ENCODE measurements around the gene PRR36. TPM values are rescaled to one million over a fixed set of nuclear protein-coding genes. Genes with fewer than 3 reads are reported as not detected.

PRR36 gene
- total and polyA plus RNA-seq, 10 of the 15 experiments (the other 5 are each of a cell fraction or from before 2014, with no cell fraction given) = 0.04 TPM; not detected in 9

- Histone ChIP-seq H3K4me3 (no peak overlapping the region), H3K27ac (ENCODE audit: control insufficient read depth, insufficient read depth) (no peak overlapping the region), H3K4me1 (ENCODE audit: control insufficient read depth, insufficient read depth, low read length) (peaks cover 10% of the 10 kb centered on the region), H3K79me2 (ENCODE audit: control insufficient read depth, insufficient read depth, low read length) (peaks cover 16% of the 10 kb centered on the region), H2AFZ (ENCODE audit: control insufficient read depth, low read depth, low read length) (no peak overlapping the region), H3K9ac (ENCODE audit: control insufficient read depth, insufficient read depth, low read length) (no peak overlapping the region), H3K9me3 (replicated peaks; ENCODE audit: control insufficient read depth, insufficient read depth, low read length) (no peaks in the 10 kb centered on the region), H4K20me1 (ENCODE audit: control insufficient read depth, insufficient read depth) (peaks cover 3% of the 10 kb centered on the region; the same call in 1 of the 2 replicates), H3K4me2 (ENCODE audit: control insufficient read depth, insufficient read depth) (no peak overlapping the region), H3K27me3 (replicated peaks in 1 of 2; ENCODE audit: control insufficient read depth in 2 of 2, insufficient read depth in 2 of 2, low read length in 1 of 2) (no peaks in the 10 kb centered on the region), H3K36me3 (ENCODE audit: control insufficient read depth in 2 of 2, insufficient read depth in 2 of 2, low read length in 1 of 2) (no peaks in the 10 kb centered on the region)
- in situ Hi-C loops (cut with MboI) = no loop called here
- DNase-seq (ENCODE audit: low read depth, low spot score) (no peak), ATAC-seq (no peak), FAIRE-seq (no peak)
- 88% methylated on average over 34 of the region's 34 CpGs for WGBS (ENCODE audit: insufficient coverage, insufficient replicate concordance, low lambda C conversion rate, missing lambda C conversion rate)
- BruUV-seq (replicated peaks) = no TSS peak
- intact Hi-C loops (cut with micrococcal nuclease; ENCODE audit: unreplicated experiment) = loop anchor here (10.0 kb wide), 1 partner anchor 215 kb away; the partner anchor contains the start of gene TRAPPC5
- CTCF ChIA-PET = interaction anchor here (1.3 to 1.4 kb wide), 3 partner anchors 9 to 262 kb away, joined by 3 to 6 read pairs (median 5); no protein-coding TSS in a partner anchor
- SMC1A ChIA-PET (ENCODE audit: uncharacterized antibody, unreplicated experiment) = no interaction called here
- RAD21 ChIA-PET (ENCODE audit: unreplicated experiment) = interaction anchor here (1.0 to 1.2 kb wide), 2 partner anchors 332 kb away, joined by 3 read pairs; no protein-coding TSS in a partner anchor
- POLR2A ChIA-PET = interaction anchor here (0.5 kb wide), 1 partner anchor 762 kb away, joined by 3 read pairs; no protein-coding TSS in a partner anchor
- TF ChIP-seq CEBPB (IDR thresholded peaks at IDR 0.05; ENCODE audit: borderline replicate concordance in 1 of 2, low read depth in 2 of 2, low read length in 2 of 2) (no peak), SUPT20H (IDR thresholded peaks at IDR 0.05; ENCODE audit: borderline replicate concordance, control insufficient read depth, low read depth, low read length) (no peak), TAF1 (IDR thresholded peaks at IDR 0.05; ENCODE audit: borderline replicate concordance, low read depth, low read length) (no peak), SPI1 (IDR thresholded peaks at IDR 0.05; ENCODE audit: borderline replicate concordance, insufficient read depth, low read depth, low read length) (no peak), PBX3 (IDR thresholded peaks at IDR 0.05; ENCODE audit: insufficient replicate concordance, low read depth, low read length) (no peak), NRF1 (conservative IDR thresholded peaks at IDR 0.05; ENCODE audit: low read depth, low read length) (no peak), CUX1 (IDR thresholded peaks at IDR 0.05; ENCODE audit: insufficient replicate concordance, low read depth, low read length) (no peak), POLR2AphosphoS5 (IDR thresholded peaks at IDR 0.05; ENCODE audit: low read length) (no peak), RAD51 (IDR thresholded peaks at IDR 0.05) (no peak), CHD2 (IDR thresholded peaks at IDR 0.05; ENCODE audit: borderline replicate concordance, low read depth, low read length) (no peak), TBL1XR1 (IDR thresholded peaks at IDR 0.05; ENCODE audit: low read depth, low read length) (no peak), NR2C1 (IDR thresholded peaks at IDR 0.05) (no peak), SRF (IDR thresholded peaks at IDR 0.05; ENCODE audit: low read depth in 2 of 2, low read length in 2 of 2) (no peak), ZSCAN29 (IDR thresholded peaks at IDR 0.05) (no peak), STAT3 (IDR thresholded peaks at IDR 0.05; ENCODE audit: low read depth, low read length) (no peak)
- TF ChIP-seq, protein P1, sequence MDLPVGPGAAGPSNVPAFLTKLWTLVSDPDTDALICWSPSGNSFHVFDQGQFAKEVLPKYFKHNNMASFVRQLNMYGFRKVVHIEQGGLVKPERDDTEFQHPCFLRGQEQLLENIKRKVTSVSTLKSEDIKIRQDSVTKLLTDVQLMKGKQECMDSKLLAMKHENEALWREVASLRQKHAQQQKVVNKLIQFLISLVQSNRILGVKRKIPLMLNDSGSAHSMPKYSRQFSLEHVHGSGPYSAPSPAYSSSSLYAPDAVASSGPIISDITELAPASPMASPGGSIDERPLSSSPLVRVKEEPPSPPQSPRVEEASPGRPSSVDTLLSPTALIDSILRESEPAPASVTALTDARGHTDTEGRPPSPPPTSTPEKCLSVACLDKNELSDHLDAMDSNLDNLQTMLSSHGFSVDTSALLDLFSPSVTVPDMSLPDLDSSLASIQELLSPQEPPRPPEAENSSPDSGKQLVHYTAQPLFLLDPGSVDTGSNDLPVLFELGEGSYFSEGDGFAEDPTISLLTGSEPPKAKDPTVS (IDR thresholded peaks at IDR 0.05; ENCODE audit: low read depth, low read length) = no peak
Measured at GRCh38 chr19:7899751-7900378, 25.7 kb upstream of the PRR36 start.
